Activated CD4-positive, alpha-beta T cell treated with anti-CD3 and anti-CD28 coated beads for 36 hours (primary cell): ENCODE results near the gene SUPT4H1. TPM values are rescaled to one million over a fixed set of nuclear protein-coding genes. Genes with fewer than 3 reads are reported as not detected.

ENCODE experiments used
- ATAC-seq: fragments of 200-7000 bp; cut with Tn5 transposase; one replicate; pipeline ENCODE4 v1.10.0; 2021; ENCODE audit warnings: mild to moderate bottlenecking, moderate library complexity
- CTCF ChIA-PET: fragments of 350-600 bp; sonication (Branson Sonifier 250); formaldehyde crosslinking; loops from one replicate; lab custom pipeline; 2021; ENCODE audit warnings: antibody characterized with exemption; lab: Charles Lee
- POLR2A ChIA-PET: fragments of 350-600 bp; sonication (Branson Sonifier 250); formaldehyde crosslinking; loops from one replicate; lab custom pipeline; 2021; ENCODE audit warnings: antibody characterized with exemption, inconsistent platforms; lab: Charles Lee
- DNase-seq: peaks from one replicate; pipeline ENCODE4 v3.0.0-alpha.2; 2020
- H3K27ac Mint-ChIP-seq: one replicate; pipeline ENCODE4 v1.8.0; 2021; ENCODE audit warnings: mixed read lengths
- H3K27me3 Mint-ChIP-seq: one replicate; pipeline ENCODE4 v1.8.0; 2021; ENCODE audit warnings: mixed read lengths
- H3K36me3 Mint-ChIP-seq: one replicate; pipeline ENCODE4 v1.8.0; 2021; ENCODE audit warnings: low read depth, mixed read lengths
- H3K4me1 Mint-ChIP-seq: one replicate; pipeline ENCODE4 v1.8.0; 2021; ENCODE audit warnings: mixed read lengths
- H3K4me3 Mint-ChIP-seq: one replicate; pipeline ENCODE4 v1.8.0; 2021; ENCODE audit warnings: mild to moderate bottlenecking, moderate library complexity, mixed read lengths
- H3K9me3 Mint-ChIP-seq: one replicate; pipeline ENCODE4 v1.8.0; 2021; ENCODE audit warnings: low read depth, mixed read lengths
- intact Hi-C, 2 experiments: fragments of 100-400 bp; cut with DNase I in 1 of 2; cut with micrococcal nuclease in 1 of 2; formaldehyde crosslinking; loops; one replicate each; pipeline versions ENCODE4 v1.14.2 to v1.15.1; 2022 to 2024; cut with DNase I, micrococcal nuclease
- total RNA-seq, 2 experiments: library from RNA; stranded (reverse); gene quantifications; one replicate each; pipeline ENCODE4 v1.2.3, GENCODE V29; 2021

The SUPT4H1 gene
- total RNA-seq, 2 experiments from 2014 or later = 106 to 129 TPM

DNA sequence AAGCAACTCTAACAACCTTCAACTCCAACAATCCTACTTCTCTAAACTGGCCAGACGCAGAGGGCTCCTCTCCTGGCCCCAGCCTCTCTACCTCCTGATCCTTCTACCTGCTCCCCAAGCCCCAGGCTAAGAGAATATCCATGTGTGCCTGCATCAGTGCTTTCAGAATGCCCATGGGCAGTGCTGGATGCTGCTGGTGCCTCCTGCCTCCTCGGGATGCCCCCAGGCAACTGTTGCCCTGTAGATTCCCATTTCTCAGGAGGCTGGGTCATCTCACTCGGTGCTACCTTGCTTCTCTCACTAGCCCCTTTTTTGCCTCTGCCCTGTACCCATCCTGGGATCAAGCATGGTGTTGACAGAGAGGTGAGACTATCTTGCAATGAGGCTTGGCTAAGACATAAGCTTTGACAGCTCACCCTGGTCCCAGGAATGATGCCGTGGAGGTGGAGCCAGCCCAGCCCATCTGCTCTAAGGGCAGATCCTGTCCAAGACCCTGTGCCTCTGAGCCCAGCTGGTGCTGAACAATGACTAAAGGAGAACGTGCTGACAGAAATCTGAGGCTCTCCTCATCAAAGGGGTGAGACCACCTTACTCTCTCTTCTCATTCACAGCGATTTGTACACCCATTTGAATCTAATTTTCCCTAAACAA, 19.4 kb upstream of the SUPT4H1 start:
- DNase-seq (no peak), ATAC-seq (no peak)
- POLR2A ChIA-PET = interaction anchor here (0.9 kb wide), 1 partner anchor 135 kb away, joined by 3 read pairs; no protein-coding TSS in a partner anchor
- no peak overlapping the region for H3K27ac Mint-ChIP-seq
- H3K4me1 Mint-ChIP-seq = no peaks in the 10 kb centered on the region
- CTCF ChIA-PET = interaction anchor here (1.8 to 1.9 kb wide), 2 partner anchors 46 to 54 kb away, joined by 5 read pairs; partner anchors contain the start of gene RNF43
- intact Hi-C loops = no loop called here
- no peaks in the 10 kb centered on the region for H3K27me3 Mint-ChIP-seq
- H3K9me3 Mint-ChIP-seq = no peaks in the 10 kb centered on the region
- no peak overlapping the region for H3K4me3 Mint-ChIP-seq
- no peaks in the 10 kb centered on the region for H3K36me3 Mint-ChIP-seq

DNA sequence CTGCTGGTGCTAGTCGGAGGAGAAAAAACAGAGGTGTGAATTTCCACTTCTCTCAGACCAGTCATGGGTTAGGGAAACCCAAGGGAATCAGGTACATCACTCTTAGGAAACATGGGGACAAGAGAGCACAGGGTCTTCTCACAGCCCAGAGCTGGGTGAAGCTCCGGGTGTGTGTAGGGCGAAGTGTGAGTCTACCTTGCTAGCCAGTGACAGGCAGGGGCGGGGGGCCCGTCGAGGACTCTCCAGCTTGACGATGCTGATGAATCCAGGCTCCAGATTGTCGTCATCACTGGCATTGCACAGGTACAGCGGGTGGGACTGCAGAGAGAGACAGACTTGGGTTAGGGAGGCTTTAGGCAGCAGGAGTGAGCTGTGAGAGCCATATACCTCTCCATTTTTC, 18.7 kb upstream of the SUPT4H1 start:
- Mint-ChIP-seq H3K36me3 (no peaks in the 10 kb centered on the region), H3K4me1 (peaks cover 3% of the 10 kb centered on the region), H3K9me3 (no peaks in the 10 kb centered on the region), H3K27ac (no peak overlapping the region), H3K4me3 (no peak overlapping the region), H3K27me3 (no peaks in the 10 kb centered on the region)
- intact Hi-C loops = no loop called here
- ATAC-seq (no peak), DNase-seq (no peak)
- ChIA-PET POLR2A (no interaction called here), CTCF (interaction anchor here (1.0 to 1.8 kb wide), 2 partner anchors 16 to 53 kb away, joined by 3 to 5 read pairs; no protein-coding TSS in a partner anchor)

DNA sequence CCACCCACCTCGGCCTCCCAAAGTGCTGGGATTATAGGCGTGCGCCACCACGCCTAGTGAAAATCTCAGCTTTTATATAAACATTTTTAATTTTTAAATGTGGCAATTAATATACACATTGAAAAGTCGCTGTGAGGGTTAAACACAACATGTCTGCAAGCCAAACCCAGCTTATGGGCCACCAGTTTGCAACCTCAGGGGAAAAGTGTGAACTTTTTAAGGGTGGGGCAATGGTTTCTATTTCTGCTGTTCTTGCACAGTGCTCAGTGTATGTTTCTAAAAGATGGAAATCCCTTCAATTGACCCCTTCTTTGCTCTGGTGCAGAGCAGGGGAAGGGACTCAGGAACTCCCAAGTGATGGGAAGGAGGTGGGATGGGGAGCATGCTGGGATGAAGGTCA, 18.3 kb upstream of the SUPT4H1 start:
- POLR2A ChIA-PET = no interaction called here
- H3K4me3 Mint-ChIP-seq = no peak overlapping the region

DNA sequence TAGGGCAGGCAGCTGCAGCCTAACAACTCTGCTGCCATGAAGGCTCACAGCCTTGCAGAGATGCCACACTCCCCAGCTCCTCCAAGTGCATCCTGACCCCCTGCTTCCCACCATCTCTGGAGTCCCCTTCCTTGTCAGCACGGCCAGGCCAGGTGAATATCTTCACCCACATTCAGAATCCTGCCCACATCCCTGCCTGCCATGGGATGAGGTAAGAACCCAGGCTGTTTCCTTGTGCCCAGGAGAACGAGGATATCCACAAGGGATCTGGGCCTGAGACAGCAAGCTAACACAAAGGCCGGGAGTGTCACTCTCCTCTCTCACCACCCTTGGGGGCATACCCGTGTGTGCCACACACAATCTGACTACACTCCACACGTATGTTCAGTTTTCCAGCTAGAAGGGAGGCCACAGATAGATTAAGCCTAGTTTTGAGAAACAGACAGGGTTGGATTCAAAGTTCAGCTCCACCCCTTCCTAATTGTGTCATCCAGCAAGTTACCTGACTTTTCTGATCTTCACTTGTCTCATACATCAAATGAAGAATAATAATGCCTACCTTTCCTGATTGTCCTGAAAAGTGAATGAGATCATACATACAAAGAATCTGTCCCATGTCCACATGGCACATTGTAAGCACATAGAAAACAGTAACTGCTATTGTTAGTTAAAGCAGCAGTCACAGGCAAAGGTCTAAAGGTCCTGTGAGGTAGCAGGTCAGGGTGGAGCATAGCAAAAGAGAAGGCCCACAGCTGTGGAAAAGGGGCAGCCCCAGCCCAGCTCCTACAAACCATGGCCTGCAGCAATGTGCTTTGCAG, 17.4 kb upstream of the SUPT4H1 start:
- no peaks in the 10 kb centered on the region for H3K36me3 Mint-ChIP-seq
- H3K4me1 Mint-ChIP-seq = peaks cover 3% of the 10 kb centered on the region
- ATAC-seq = no peak
- no peaks in the 10 kb centered on the region for H3K9me3 Mint-ChIP-seq
- POLR2A ChIA-PET = no interaction called here
- intact Hi-C loops = no loop called here
- no peaks in the 10 kb centered on the region for H3K27me3 Mint-ChIP-seq
- no peak for DNase-seq
- no peak overlapping the region for H3K27ac Mint-ChIP-seq
- CTCF ChIA-PET = interaction anchor here (0.6 to 1.8 kb wide), 5 partner anchors 9 to 68 kb away, joined by 3 to 5 read pairs (median 3); no protein-coding TSS in a partner anchor
- no peak overlapping the region for H3K4me3 Mint-ChIP-seq

More for the DNA sequence above, 18.3 kb upstream of the SUPT4H1 start:
- ATAC-seq = no peak
- intact Hi-C loops = no loop called here
- no peak for DNase-seq
- Mint-ChIP-seq H3K9me3 (no peaks in the 10 kb centered on the region), H3K36me3 (no peaks in the 10 kb centered on the region), H3K27ac (no peak overlapping the region), H3K27me3 (no peaks in the 10 kb centered on the region), H3K4me1 (peaks cover 3% of the 10 kb centered on the region)
- CTCF ChIA-PET = interaction anchor here (0.6 to 1.8 kb wide), 4 partner anchors 8 to 69 kb away, joined by 3 to 5 read pairs (median 3); no protein-coding TSS in a partner anchor

DNA sequence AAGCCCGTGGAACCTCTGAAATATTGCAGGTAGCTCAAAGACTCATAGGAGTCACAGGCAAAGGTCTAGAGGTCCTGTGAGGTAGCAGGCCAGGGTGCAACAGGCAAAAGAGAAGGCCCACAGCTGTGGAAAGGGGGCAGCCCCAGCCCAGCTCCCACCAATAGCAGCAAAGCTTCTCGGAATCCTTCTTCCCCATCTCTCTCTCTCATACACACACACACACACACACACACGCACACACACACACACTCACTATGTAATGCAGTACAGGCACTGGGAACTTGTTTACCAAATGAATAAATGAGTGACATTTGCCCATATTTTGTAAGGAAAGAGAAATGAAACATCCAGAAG, 16.8 kb upstream of the SUPT4H1 start:
- Mint-ChIP-seq H3K36me3 (no peaks in the 10 kb centered on the region), H3K9me3 (no peaks in the 10 kb centered on the region), H3K27me3 (no peaks in the 10 kb centered on the region), H3K27ac (no peak overlapping the region), H3K4me1 (peaks cover 3% of the 10 kb centered on the region), H3K4me3 (no peak overlapping the region)
- ATAC-seq (no peak), DNase-seq (no peak)
- intact Hi-C loops = no loop called here
- ChIA-PET CTCF (interaction anchor here (0.9 to 1.0 kb wide), 2 partner anchors 10 to 43 kb away, joined by 3 to 4 read pairs; no protein-coding TSS in a partner anchor), POLR2A (no interaction called here)

DNA sequence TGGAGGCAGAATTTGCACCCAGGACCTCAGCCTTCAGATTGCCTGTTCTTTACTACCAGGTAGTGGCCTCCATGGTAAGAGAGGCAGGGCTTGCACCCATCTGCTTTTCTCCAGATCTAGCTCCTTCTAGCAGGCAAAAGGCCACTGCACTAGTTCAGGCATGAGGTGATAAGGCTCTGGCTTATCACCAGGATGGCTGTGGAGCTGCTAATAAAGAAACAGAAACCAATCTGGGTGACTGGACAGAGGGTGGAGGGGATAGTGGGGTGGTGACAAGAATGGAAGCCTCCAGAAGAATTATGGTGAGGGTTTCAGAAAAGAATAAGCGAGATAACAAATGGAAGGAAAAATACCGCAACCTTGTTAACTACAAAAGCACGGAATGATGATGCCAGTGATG, 15.5 kb upstream of the SUPT4H1 start:
- Mint-ChIP-seq H3K4me3 (no peak overlapping the region), H3K36me3 (no peaks in the 10 kb centered on the region), H3K27me3 (no peaks in the 10 kb centered on the region), H3K27ac (no peak overlapping the region), H3K4me1 (peaks cover 3% of the 10 kb centered on the region), H3K9me3 (no peaks in the 10 kb centered on the region)
- ATAC-seq (no peak), DNase-seq (no peak)
- CTCF ChIA-PET = interaction anchor here (0.7 to 0.9 kb wide), 2 partner anchors 33 to 50 kb away, joined by 3 read pairs; no protein-coding TSS in a partner anchor
- POLR2A ChIA-PET = no interaction called here
- intact Hi-C loops = no loop called here

DNA sequence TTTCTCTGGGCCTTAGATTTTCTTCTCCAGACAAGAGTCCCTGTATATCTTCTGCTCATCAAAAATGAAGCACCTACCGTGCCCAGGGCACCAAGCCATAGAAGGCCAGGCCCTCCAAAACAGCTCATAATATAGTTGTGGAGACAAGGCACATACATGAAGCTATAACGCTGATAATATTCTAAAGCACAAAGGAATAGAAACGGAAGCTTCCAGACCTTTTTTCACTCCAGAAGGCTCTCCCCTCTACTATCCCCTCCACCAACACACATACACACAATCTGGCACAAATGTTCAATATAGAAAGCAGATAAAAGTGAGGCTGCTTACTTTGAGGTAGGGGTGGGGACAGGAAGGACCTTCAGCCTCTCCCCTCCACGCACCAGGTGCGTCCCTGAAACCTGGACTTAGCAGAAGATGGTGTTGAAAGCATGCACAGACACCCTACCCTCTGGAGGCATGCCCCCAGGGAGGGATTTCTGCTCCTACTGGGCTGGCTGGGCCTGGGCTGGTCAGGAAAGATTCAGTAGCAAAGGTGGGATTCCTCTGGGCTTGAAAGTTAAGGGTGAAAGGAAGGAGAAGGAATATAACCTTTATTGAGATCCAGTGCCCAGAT, 14.1 kb upstream of the SUPT4H1 start:
- no peaks in the 10 kb centered on the region for H3K27me3 Mint-ChIP-seq
- ChIA-PET CTCF (interaction anchor here (1.0 to 1.1 kb wide), 3 partner anchors 17 to 87 kb away, joined by 3 to 4 read pairs (median 4); no protein-coding TSS in a partner anchor), POLR2A (interaction anchor here (1.1 kb wide), 1 partner anchor 51 kb away, joined by 5 read pairs; the partner anchor contains the start of gene RNF43)
- H3K9me3 Mint-ChIP-seq = no peaks in the 10 kb centered on the region
- DNase-seq (no peak), ATAC-seq (no peak)
- no peak overlapping the region for H3K4me3 Mint-ChIP-seq
- H3K36me3 Mint-ChIP-seq = no peaks in the 10 kb centered on the region
- intact Hi-C loops = no loop called here
- H3K27ac Mint-ChIP-seq = no peak overlapping the region
- H3K4me1 Mint-ChIP-seq = peaks cover 3% of the 10 kb centered on the region

DNA sequence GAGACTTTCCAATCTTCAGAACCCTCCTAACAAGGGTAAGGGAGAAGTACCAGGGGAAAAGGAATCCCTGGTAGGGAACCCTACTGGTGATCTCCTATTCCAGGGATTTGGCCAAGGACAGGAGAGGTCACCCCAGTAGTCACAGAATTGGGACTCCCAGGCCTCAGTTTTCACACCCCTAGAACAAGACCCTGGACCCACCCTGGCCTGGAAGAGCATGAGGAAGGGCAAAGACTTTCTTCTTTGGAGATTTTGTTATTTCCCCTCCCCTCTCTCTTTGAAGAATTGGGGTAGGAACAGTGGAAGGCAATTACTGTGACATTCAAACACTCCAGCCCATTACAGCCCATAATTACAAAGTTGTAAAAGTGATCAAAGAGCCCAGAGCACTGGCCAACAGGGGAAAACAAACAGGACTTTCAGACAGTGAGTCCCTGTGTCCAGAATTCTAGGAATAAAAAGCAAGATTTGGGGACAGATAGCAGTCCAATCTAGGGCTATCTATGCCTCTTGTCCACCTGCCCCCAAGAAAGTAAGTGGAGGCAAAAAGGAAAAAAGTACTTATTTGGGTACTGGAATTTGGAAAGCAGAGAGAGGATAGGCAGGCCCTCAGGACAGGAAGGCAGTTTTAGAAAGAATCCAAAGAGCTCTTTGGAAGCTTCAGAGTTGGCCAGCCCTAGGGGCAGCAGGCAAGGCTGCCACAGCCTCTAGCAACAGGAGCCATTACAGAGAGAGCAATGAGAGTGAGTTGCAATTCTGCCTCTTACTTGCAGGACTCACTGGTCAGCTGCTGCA, 13.4 kb upstream of the SUPT4H1 start:
- H3K9me3 Mint-ChIP-seq = no peaks in the 10 kb centered on the region
- intact Hi-C loops = no loop called here
- no peak overlapping the region for H3K27ac Mint-ChIP-seq
- POLR2A ChIA-PET = interaction anchor here (1.1 kb wide), 1 partner anchor 52 kb away, joined by 5 read pairs; the partner anchor contains the start of gene RNF43
- ATAC-seq (no peak), DNase-seq (no peak)
- no peaks in the 10 kb centered on the region for H3K27me3 Mint-ChIP-seq
- H3K4me1 Mint-ChIP-seq = peaks cover 3% of the 10 kb centered on the region
- CTCF ChIA-PET = interaction anchor here (1.1 to 1.6 kb wide), 5 partner anchors 13 to 52 kb away, joined by 3 to 5 read pairs (median 4); partner anchors contain the start of gene RNF43
- no peak overlapping the region for H3K4me3 Mint-ChIP-seq
- H3K36me3 Mint-ChIP-seq = no peaks in the 10 kb centered on the region

DNA sequence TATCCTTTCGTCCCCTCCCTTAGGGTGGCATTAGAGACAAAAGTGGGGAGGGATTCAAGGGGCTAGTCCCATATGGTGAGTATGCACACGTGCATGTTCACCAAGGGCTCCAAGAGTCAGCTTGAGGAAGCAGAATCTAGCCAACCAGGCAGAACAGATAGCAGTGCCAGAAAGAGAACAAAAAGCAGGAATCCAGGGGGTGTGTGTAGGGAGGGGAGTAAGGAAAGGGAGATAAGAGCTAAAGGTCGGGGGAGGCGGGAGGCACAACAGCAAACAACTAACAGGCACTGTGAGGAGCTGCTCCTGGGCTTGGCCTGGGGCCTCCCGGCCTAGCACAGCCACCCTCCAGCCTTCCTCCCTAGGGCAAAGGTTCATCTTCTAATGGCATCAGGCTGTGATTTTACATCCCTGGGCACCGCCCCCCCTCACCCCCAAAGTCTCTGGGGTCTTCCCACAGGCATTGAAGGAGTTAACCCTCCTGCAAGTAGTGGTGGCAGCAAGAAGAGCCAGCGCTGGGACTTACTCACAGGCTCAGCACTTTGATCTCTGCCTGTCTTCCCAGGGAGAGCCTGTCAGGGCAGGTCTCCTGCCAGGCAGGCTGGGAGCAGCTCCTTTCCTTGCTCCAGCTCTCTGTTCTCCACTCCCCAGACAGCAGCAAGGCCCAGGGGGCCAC, 12.4 kb upstream of the SUPT4H1 start:
- intact Hi-C loops = no loop called here
- Mint-ChIP-seq H3K4me3 (no peak overlapping the region), H3K27me3 (no peaks in the 10 kb centered on the region), H3K4me1 (peaks cover 3% of the 10 kb centered on the region), H3K27ac (no peak overlapping the region), H3K36me3 (no peaks in the 10 kb centered on the region), H3K9me3 (no peaks in the 10 kb centered on the region)
- no peak for DNase-seq
- ChIA-PET CTCF (interaction anchor here (1.1 to 2.4 kb wide), 6 partner anchors 12 to 56 kb away, joined by 3 to 7 read pairs (median 4); partner anchors contain the start of genes RNF43 and SUPT4H1), POLR2A (interaction anchor here (1.2 kb wide), 1 partner anchor 12 kb away, joined by 3 read pairs; the partner anchor contains the start of gene SUPT4H1)
- ATAC-seq = no peak
